HG03066 (cell line): ENCODE results near the gene BAHCC1.

Experiments
- ATAC-seq: cut with Tn5 transposase; IDR thresholded peaks from one replicate; pipeline ENCODE4 v1.9.1; 2021; ENCODE audit warnings: low read depth; ENCODE audit not compliant: unreplicated experiment

BAHCC1 gene

GRCh38 chr17:81456798-81457197, 61.5 kb downstream of the BAHCC1 start:
- ATAC-seq: no peak

- ATAC-seq: no peak
Measured at GRCh38 chr17:81457401-81457800, 62.1 kb downstream of the BAHCC1 start.

- no peak for ATAC-seq
Measured at GRCh38 chr17:81457917-81458555, 62.8 kb downstream of the BAHCC1 start.

GRCh38 chr17:81458628-81459027, 63.4 kb downstream of the BAHCC1 start:
- ATAC-seq: no peak

- ATAC-seq: no peak
Measured at GRCh38 chr17:81459224-81459623, 64.0 kb downstream of the BAHCC1 start.

- no peak for ATAC-seq
Measured at GRCh38 chr17:81459864-81460263, 64.6 kb downstream of the BAHCC1 start.

GRCh38 chr17:81460856-81461460, 65.7 kb downstream of the BAHCC1 start:
- ATAC-seq: no peak

- ATAC-seq: no peak
Measured at GRCh38 chr17:81461607-81462500, 66.6 kb downstream of the BAHCC1 start.

- no peak for ATAC-seq
Measured at GRCh38 chr17:81462506-81463125, 67.4 kb downstream of the BAHCC1 start.

GRCh38 chr17:81463506-81463905, 68.2 kb downstream of the BAHCC1 start:
- ATAC-seq: no peak

GRCh38 chr17:81464586-81464985, 69.3 kb downstream of the BAHCC1 start:
- ATAC-seq: no peak

- ATAC-seq: no peak
Measured at GRCh38 chr17:81465910-81466309, 70.7 kb downstream of the BAHCC1 start.

GRCh38 chr17:81466564-81467472, 71.6 kb downstream of the BAHCC1 start:
- ATAC-seq: no peak

- ATAC-seq: no peak
Measured at GRCh38 chr17:81468111-81468769, 73.0 kb downstream of the BAHCC1 start.

GRCh38 chr17:81468770-81469121, 73.5 kb downstream of the BAHCC1 start:
- no peak for ATAC-seq

GRCh38 chr17:81469266-81469665, 74.0 kb downstream of the BAHCC1 start:
- no peak for ATAC-seq

- no peak for ATAC-seq
Measured at GRCh38 chr17:81470270-81470943, 75.2 kb downstream of the BAHCC1 start.

GRCh38 chr17:81470944-81471817, 75.9 kb downstream of the BAHCC1 start:
- ATAC-seq: no peak
